ENCODE measurements around the gene GPR68. TPM values are rescaled to one million over a fixed set of nuclear protein-coding genes. Genes with fewer than 3 reads are reported as not detected.

The GPR68 gene
- total and polyA plus RNA-seq, 2 experiments from 2014 or later = 0.19 to 0.35 TPM

DNA sequence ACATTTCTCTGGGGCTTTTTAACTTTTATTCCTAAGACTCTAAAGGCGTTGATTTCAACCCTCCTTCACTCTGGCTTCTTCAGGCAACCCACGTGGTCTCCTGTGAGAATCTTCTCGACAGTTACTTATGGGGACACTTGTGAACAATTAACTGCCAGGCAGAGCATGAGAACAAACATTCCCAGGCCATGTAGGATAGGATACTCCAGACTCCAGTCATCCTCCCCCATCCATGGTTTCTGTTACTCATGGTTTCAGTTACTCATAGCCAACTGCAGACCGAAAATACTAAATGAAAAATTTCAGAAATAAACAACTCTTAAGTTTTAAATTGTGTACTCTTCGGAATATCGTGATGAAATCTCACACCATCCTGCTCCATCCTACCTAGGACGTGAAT is 19.5 kb downstream of the GPR68 start:
- no peaks in the 10 kb centered on the region for H3K27me3 ChIP-seq (ENCODE audit: insufficient read depth)
- H3K79me2 ChIP-seq (replicated peaks; ENCODE audit: insufficient read depth) = no peaks in the 10 kb centered on the region
- Mint-ChIP-seq H3K4me3 (no peak overlapping the region), H3K36me3 (ENCODE audit: low read depth) (peaks cover 10% of the 10 kb centered on the region; the same call in 2 of the 3 replicates), H3K27ac (no peak overlapping the region), H3K9me3 (peaks cover 6% of the 10 kb centered on the region; the same call in 1 of the 3 replicates), H3K4me1 (peaks cover 28% of the 10 kb centered on the region), H3K27me3 (ENCODE audit: insufficient read depth, low read depth, poor library complexity) (peaks cover 6% of the 10 kb centered on the region)
- no peak overlapping the region for H3K4me3 ChIP-seq
- no peaks in the 10 kb centered on the region; the same call in 1 of the 2 replicates for H4K20me1 ChIP-seq (replicated peaks; ENCODE audit: insufficient read depth)
- ATAC-seq (no peak), DNase-seq (ENCODE audit: low spot score) (no peak)
- H3K27ac ChIP-seq (ENCODE audit: low read depth) = no peak overlapping the region
- H3K36me3 ChIP-seq (ENCODE audit: insufficient read depth) = no peaks in the 10 kb centered on the region
- TF ChIP-seq, protein P1, sequence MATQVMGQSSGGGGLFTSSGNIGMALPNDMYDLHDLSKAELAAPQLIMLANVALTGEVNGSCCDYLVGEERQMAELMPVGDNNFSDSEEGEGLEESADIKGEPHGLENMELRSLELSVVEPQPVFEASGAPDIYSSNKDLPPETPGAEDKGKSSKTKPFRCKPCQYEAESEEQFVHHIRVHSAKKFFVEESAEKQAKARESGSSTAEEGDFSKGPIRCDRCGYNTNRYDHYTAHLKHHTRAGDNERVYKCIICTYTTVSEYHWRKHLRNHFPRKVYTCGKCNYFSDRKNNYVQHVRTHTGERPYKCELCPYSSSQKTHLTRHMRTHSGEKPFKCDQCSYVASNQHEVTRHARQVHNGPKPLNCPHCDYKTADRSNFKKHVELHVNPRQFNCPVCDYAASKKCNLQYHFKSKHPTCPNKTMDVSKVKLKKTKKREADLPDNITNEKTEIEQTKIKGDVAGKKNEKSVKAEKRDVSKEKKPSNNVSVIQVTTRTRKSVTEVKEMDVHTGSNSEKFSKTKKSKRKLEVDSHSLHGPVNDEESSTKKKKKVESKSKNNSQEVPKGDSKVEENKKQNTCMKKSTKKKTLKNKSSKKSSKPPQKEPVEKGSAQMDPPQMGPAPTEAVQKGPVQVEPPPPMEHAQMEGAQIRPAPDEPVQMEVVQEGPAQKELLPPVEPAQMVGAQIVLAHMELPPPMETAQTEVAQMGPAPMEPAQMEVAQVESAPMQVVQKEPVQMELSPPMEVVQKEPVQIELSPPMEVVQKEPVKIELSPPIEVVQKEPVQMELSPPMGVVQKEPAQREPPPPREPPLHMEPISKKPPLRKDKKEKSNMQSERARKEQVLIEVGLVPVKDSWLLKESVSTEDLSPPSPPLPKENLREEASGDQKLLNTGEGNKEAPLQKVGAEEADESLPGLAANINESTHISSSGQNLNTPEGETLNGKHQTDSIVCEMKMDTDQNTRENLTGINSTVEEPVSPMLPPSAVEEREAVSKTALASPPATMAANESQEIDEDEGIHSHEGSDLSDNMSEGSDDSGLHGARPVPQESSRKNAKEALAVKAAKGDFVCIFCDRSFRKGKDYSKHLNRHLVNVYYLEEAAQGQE (IDR thresholded peaks at IDR 0.05; ENCODE audit: unreplicated experiment) = no peak
- TF ChIP-seq NANOG (IDR thresholded peaks at IDR 0.05; ENCODE audit: borderline replicate concordance) (no peak), POLR2AphosphoS5 (IDR thresholded peaks at IDR 0.05; ENCODE audit: low read depth) (no peak), CREB1 (CRISPR knock-in tag; IDR thresholded peaks at IDR 0.05; ENCODE audit: low read depth) (no peak), ZNF114 (CRISPR knock-in tag; IDR thresholded peaks at IDR 0.05) (no peak), EZH2phosphoT487 (IDR thresholded peaks at IDR 0.05; ENCODE audit: unreplicated experiment) (no peak), STAT1 (IDR thresholded peaks at IDR 0.05; ENCODE audit: unreplicated experiment) (no peak), EZH2 (IDR thresholded peaks at IDR 0.05; ENCODE audit: low read depth, unreplicated experiment) (no peak), JUNB (IDR thresholded peaks at IDR 0.05; ENCODE audit: unreplicated experiment) (no peak), ZNF331 (CRISPR knock-in tag; IDR thresholded peaks at IDR 0.05; ENCODE audit: low read depth) (no peak)
- TF ChIP-seq, protein P2, sequence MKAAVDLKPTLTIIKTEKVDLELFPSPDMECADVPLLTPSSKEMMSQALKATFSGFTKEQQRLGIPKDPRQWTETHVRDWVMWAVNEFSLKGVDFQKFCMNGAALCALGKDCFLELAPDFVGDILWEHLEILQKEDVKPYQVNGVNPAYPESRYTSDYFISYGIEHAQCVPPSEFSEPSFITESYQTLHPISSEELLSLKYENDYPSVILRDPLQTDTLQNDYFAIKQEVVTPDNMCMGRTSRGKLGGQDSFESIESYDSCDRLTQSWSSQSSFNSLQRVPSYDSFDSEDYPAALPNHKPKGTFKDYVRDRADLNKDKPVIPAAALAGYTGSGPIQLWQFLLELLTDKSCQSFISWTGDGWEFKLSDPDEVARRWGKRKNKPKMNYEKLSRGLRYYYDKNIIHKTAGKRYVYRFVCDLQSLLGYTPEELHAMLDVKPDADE (IDR thresholded peaks at IDR 0.05) = no peak
- TF ChIP-seq, protein P3, sequence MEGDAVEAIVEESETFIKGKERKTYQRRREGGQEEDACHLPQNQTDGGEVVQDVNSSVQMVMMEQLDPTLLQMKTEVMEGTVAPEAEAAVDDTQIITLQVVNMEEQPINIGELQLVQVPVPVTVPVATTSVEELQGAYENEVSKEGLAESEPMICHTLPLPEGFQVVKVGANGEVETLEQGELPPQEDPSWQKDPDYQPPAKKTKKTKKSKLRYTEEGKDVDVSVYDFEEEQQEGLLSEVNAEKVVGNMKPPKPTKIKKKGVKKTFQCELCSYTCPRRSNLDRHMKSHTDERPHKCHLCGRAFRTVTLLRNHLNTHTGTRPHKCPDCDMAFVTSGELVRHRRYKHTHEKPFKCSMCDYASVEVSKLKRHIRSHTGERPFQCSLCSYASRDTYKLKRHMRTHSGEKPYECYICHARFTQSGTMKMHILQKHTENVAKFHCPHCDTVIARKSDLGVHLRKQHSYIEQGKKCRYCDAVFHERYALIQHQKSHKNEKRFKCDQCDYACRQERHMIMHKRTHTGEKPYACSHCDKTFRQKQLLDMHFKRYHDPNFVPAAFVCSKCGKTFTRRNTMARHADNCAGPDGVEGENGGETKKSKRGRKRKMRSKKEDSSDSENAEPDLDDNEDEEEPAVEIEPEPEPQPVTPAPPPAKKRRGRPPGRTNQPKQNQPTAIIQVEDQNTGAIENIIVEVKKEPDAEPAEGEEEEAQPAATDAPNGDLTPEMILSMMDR (conservative IDR thresholded peaks at IDR 0.05; ENCODE audit: low read depth in 2 of 2) = no peak
- peaks cover 17% of the 10 kb centered on the region; the same call in 1 of the 2 replicates for H3K4me1 ChIP-seq (ENCODE audit: insufficient read depth)
- no peaks in the 10 kb centered on the region for H3F3A ChIP-seq (replicated peaks; ENCODE audit: low read depth)
- no peaks in the 10 kb centered on the region for H3K9me2 ChIP-seq (ENCODE audit: insufficient read depth)
- no peak overlapping the region for H3K4me2 ChIP-seq
- H2AFZ ChIP-seq = no peak overlapping the region

Measured in GM23338 (cell line).